Stimulated activated CD4-positive, alpha-beta T cell treated with anti-CD3 and anti-CD28 coated beads, Interleukin-1b, Interleukin-23, amount 100 ng/mL, for 24 hours (primary cell): ENCODE measurements around the gene KDM7A.
"Not testable (repeated sequence)": the region's sequence is repeated elsewhere in the genome, so short reads cannot be mapped to it uniquely, and the experiment has no call there.

ENCODE experiments used
- DNase-seq, 4 experiments: peaks; one replicate each; pipeline ENCODE4 v3.0.0-alpha.2; 2020; ENCODE audit warnings: low read depth in 4 of 4, low spot score in 1 of 4

Gene KDM7A

DNA sequence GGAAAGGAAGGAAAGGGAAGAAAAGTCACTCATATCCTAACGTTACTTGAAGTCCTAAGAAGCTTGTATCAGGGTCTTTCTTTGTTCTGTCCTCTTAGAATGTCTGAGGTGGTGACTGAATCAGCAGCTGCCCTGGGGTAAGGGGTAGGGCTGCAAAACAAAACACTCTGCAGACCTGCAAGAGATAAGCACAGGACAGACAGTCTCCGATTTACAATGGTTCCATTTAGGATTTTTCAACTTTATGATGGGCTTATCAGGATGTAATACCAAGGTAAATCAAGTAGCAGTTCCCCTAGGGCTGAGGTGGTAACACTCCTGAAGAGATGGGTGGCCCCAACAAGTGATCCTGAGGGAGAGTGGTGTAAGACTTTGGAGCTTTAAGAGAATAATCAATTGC is 16.5 kb downstream of the KDM7A start:
- no peak for DNase-seq

DNA sequence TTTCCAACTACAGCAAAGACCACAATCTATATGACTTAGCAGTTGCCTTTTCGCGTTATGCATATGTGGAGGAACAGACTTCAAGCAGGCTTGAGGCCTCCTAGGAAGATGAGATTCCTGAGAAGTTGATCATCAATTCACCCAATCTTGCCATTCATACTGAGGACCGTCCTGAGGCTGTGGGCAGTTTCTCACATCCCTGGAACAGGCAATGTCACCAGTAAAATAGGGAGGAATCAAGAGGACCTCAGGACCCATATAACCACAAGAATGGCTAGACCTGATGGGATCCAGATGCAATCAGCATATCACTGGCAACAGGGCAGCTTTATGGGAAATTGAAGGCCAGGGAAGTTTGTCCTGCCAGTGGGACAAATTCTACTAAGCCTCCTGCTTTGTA is 17.3 kb downstream of the KDM7A start:
- DNase-seq, result no peak

DNA sequence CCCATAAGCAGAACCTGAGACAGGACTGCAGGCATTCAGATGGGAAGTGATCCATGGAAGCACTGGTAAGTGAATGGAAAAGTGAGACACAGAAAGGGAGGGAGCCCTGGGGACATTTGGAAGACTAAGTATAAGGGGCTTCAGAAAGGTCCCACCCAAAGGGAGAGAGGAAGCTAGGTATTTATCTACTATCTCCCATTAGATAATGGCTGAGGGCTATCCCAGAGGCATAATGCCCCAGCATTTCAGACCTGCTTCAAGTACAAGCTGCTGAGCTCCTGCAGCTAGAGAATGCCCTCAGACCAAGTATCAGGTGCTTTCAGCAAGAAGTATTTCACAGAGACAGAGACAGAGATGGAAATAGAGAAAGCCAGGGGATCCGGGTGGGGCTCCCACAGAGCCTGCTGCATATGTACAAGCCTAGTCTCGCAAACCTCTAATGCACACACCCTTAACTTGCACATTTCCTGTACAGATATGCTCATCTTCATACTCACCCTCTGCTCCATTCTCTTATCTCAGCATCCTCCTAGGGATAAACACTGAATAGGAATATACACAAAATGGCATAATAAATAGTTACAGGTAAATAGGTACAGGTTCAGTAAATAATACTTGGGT is 20.2 kb downstream of the KDM7A start:
- no peak for DNase-seq

DNA sequence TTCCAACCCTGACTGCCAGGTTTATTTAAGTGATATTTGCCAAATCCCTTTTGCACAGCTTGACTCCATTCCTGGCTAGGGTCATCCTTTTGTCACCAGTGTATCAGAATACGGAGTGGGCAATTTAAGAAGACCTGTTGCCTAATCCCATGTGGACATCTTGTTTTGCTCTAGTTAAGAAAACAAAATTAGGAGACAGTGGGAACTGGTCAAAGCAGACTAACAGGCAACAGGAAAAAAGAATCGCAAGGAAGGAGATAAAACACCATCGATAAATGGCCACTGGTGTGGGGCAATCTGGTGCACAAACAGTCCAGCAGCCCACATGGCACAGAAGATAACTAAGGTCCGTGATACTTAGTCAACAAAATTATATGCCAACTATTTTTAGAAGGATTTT is 21.4 kb downstream of the KDM7A start:
- no peak for DNase-seq

DNA sequence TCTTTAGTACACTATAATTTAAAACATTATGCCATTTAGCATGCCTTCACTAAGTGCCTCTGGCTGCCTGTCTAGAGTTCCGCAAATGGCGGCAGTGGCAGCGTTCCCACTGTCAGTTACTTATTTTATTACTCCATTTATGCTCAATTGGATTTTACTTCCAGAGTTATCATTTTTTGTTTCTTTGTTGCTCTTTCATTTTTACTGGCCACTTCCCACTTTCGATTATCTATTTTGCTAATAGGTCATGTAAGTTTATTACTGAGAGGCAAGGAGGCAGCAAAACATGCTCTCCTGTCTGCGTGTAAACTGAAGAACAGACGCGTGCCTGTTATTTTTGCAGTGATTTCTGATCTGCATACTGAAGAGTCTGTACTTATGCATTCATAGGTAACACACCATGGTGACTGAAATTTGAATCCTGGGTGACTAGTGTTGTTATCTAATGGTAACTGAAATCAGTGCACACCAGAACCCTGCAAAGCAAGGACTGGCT is 23.1 kb downstream of the KDM7A start:
- DNase-seq, result no peak

DNA sequence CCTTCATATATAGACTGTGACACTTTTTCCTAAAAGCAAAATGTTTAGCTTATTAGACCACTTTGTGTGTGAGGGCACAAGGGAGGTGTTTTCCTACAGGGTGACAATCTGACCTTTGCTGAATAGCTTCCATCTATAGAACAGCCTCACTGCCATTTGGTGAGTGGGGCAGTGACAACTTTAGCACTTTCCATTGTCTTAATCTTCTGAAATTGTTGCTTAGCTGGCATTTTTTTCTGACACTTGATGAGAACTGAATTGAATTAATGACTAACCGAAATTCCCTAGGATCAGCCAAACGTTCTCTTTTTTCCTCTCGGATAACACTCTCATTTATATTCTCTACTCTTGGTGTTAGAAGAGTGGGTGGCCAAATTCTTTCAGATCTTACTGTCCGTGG is 30.2 kb downstream of the KDM7A start:
- no peak for DNase-seq

DNA sequence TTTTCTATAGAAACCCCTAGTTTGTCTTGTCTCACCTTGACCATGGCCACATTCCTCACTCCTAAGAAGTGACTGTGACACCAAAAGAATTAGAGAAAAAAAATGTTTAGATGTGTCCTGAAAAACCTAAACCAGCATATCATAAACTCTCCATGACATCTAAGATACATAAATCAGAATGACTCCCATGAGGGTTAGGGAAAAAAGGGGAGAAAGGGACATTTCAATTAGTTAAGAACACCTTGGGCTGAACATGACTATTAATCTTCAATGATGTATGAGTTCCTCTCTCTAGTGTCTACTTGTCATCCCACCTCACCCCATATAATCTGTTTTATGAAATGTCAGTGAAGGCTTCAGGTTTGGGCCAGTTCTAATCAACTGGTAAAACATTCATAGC is 31.1 kb downstream of the KDM7A start:
- no peak for DNase-seq

DNA sequence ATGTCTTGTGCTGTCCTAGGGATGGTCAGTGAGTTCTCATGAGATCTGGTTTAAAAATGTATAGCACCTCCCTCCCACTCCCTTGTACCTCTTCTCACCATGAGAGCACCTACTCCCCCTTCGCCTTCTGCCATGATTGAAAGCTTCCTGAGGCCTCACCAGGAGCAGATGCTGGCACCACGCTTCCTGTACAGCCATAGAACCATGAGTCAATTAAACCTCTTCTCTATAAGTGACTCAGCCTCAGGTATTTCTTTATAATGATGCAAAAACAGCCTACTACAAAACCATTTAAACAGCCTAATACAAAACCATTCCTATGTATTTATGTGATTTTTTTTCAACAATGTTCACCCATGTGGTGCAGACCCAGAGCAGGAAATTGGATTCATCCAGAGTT is 32.0 kb downstream of the KDM7A start:
- no peak for DNase-seq

DNA sequence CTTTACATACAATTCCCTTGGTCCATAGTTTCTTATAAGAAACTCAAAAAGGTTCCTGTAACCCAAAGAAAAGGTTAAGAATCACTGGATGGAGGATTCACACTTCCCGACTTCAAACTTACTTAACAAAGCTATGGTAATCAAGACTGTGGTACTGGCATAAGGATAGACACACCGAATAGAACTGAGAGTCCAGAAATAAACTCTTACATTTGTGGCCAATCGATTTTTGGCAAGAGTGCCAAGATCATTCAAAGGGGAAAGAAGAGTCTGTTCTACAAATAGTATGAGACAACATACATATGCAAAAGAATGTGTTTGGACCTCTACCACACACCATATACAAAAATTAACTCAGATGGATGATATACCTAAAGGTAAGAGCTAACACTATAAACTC is 32.8 kb downstream of the KDM7A start:
- DNase-seq, result no peak

DNA sequence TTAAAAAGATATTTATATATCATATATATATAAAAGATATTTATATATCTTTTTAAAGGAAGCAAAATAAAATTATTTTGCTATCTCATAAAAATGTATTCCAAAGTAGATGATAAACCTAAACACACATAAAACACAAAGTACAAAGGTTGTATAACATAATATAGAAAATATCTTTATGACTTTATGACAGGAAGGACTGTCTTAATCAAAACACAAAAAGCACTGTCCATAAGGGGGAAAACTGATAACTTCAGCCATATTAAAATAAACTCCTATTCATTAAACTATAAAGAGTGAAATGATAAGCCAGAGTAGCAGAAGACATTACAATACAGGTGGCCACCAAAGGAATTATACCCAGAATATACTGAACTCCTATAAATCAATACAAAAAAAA is 34.8 kb downstream of the KDM7A start:
- no peak for DNase-seq

DNA sequence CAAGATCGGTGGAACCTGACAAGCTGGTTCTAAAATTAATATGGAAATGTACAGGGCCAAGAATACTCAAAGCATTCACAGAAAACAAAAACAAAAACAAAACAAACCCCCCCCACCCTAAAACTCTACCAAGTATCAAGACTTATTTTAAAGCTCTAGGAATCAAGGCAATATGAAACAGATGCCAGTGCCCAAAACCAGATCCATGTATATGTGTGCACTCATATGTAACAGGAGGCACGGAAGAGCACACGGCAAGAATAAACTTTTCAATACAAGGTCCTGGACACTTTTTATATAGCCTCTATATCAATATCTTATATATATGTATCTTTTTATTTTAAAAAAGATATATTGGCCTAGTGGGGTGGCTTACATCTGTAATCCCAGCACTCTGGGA is 35.5 kb downstream of the KDM7A start:
- DNase-seq, result no peak

DNA sequence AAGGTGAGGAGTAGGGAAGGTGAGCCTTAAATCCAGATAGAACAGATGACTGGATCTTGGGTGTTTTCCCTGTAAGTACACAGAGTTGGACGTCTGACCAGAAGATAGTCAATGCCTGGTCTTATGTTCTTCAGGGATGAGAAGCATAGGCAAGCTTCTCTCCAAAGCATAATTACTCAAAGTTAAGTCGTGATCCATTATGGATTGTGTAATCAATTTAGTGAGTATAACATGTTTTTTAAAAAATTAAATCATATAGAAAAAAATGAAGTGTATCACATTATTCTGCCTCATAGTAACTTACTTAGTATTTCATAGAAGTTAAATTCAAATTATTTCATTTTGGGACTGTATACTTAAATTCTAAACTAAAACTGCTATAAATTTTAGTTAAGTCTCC is 39.7 kb downstream of the KDM7A start:
- no peak for DNase-seq

DNA sequence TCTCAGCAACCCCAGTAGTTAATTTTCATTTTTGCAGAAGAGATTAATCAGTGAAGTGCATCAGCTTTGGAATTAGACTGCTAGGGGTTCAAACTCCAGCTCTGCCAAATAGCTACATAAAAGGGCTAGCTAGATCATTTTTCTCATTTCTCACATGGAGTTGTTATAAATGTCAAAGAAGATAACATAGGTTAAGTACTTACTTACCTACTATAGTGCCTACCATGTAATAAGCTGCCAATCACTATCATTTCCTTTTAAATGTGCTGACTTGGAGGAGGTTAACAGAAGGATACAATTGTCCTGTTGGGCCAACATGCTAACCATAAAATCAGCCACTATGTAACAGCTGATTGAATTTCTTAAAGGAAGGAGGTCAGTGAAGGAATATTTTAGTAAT is 40.7 kb downstream of the KDM7A start:
- DNase-seq, result no peak

DNA sequence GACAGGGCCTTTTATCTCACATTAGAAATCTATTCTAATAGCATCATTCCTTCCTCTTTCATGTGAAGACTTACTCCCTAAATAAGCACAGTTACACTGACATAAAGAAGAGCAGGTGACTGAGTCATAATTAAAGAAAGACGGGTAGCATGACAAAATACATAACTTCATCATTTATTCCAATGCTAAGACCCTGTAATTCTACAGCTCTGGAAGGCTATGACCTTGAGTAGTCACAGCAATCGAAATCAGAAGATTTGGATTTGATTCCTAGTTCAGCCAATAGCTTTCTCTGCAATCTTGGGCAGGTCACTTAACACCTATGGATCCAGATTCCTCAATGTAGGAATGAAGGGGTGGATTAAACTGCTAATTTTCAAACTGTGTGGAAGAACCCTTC is 42.7 kb downstream of the KDM7A start:
- DNase-seq, result no peak

DNA sequence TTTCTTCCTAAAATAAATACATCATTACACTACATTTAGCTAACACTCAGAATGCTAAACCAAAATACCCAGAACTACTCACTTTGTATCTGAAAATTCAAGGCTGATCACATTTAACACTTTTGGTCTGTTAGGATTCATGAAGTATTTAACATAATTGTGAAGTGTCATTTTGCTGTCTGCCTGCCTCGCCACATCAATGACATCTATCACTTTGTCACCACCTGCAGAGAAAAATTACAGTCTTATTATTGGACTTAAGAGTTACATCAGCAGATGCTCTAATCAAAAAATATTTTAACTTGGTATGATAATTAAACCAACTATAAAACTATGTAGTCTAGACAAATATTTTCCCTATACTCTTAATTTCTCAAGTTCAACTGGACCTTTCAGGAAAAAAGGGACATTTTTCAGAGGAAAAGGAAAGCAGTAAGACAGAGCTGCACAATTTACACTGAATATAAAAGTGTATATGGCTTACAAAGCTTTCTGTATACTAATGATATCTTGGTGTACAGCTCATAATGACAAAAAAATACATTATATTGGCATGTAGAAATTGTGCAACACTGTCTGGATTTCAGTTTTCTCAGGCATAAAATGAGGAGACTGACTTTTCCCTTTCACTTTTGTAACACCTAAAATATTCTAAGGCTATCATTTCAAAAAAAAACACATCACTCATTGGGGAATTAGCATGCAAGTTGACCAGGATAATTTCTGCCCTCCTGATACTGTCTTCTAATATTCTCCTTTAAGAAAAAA is 49.2 kb downstream of the KDM7A start:
- DNase-seq, result no peak

DNA sequence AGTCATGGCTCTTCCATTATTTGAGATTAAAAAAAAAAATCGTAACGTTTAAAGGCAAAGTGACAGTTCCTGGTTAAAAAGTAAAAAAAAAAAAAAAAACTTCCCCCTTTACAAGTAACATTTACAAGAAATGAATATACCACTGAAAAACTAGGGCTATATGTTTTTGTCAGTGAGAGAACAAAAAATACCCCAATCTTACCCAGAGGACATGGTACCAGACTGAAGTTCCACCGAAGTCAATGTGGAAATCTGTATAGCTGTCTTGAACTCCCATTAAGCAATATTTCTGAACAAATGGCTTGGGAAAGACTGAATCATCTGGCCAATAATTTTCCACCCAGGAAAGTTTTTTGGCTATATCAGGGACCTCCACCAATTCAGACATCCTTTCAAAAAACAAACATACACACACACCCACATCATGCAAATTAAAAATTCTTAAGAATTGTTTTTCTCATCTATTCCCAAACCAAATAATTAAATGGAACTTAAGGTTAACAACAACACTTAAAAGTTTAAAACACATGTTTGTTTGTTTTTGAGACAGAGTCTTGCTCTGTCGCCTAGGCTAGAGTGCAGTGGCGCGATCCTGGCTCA is 50.2 kb downstream of the KDM7A start:
- no peak for DNase-seq

DNA sequence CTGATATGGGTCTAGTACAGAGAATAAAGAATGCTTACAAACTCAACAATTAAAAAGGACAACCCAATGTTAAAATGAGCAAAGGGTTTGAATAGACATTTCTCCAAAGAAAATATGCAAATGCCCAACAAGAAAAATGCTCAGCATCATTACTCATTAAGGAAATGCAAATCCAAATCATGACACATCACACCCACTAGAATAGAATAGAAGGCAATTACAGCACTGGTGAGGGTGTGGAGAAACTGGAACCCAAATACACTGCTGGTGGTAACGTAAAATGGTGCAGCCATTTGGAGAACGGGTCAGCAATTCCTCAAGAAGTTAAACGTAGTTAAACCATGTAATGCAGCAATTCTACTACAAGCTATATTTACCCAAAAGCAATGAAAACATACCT is 53.8 kb downstream of the KDM7A start:
- DNase-seq, result no peak

DNA sequence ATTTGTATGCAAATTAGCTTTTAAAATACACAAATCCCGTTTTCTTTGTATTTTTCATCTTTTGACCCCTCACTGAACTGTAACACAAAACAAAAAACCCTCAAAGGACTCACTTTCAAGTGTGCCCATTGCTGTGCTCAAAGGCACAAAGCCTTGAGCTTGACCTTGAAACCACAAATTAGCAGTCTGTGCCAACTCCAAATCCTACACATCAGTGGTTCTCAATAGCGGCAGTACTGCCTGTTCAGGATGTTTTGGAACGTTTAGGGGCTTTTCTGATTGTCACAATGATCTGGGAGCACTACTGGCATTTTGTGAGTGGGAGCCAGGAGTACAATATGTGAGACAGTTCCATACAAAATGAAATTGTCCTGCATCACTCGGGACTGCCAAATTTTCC is 55.5 kb downstream of the KDM7A start:
- no peak for DNase-seq

DNA sequence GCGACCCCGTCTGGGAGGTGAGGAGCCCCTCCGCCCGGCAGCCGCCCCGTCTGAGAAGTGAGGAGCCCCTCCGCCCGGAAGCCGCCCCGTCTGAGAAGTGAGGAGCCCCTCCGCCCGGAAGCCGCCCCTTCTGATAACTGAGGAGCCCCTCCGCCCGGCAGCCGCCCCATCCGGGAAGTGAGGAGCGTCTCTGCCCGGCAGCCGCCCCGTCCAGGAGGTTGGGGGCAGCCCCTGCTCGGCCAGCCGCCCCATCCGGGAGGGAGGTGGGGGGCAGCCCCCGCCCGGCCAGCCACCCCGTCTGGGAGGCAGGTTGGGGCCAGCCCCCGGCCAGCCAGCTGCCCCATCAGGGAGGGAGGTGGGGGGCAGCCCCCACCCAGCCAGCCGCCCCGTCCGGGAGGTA is 62.0 kb downstream of the KDM7A start:
- DNase-seq, result not testable (repeated sequence)

DNA sequence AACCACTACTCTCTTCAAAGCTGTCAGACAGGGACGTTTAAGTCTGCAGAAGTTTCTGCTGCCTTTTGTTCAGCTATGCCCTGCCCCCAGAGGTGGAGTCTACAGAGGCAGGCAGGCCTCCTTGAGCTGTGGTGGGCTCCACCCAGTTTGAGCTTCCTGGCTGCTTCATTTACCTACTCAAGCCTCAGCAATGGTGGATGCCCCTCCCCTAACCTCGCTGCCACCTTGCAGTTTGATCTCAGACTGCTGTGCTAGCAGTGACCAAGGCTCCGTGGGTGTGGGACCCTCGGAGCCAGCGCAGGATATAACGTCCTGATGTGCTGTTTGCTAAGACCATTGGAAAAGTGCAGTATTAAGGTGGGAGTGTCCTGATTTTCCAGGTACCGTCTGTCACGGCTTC is 68.0 kb downstream of the KDM7A start:
- not testable (repeated sequence) for DNase-seq

DNA sequence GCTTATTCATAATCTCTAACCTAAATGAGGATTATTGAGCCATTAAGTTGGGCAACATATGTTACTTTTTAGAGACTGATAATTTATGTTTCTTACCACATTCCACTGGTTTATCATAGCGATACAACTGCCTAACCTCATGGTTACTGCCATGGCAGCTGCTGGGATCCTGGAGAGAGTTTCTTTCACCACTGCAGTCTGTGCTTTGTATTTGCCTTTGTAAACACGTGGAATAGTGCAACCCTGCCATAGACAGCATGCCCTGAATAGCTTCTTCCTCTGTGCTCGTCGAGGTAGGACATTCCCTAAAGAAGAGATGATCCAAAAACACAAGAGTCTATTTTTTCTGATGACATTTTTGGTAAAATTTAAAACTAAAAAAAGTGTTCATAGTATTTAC is 80.3 kb downstream of the KDM7A start:
- DNase-seq, result no peak

DNA sequence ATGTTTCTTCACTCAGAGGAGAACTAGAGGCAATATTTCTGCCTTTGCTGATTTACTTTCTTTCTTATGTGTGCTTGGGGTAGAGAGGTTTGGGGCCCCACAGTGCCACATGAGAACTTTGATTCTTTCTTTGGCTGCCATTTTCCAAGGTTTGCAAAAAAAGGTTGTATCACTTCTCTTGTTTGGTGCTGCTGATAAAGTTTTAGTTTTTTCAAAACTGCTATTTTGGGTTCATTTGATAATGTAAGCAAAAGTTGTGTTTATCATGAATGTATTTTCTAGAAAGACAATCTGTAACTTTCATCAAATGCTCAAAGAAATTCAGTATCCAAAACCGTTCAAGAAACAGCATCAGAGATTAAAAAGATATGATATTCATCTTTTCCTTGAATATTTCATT is 83.4 kb downstream of the KDM7A start:
- no peak for DNase-seq

DNA sequence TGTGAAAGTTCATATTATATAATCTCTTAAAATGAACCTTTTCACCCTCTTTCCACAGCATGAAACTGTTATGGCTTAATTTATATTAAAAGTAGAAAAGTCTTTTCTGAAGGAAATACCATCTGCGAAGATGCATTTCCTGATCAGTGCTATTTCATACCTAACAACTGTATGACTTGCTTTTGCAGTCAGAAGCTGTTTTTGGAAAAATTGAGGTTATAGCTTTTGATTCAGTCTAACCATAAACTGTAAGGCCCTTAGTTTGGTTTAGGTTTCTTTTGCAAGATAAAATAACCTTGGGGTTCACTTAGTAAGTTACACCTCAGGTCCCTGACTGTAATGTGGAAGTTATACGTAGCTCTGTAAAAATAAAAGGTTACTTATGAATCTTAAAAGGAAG is 91.3 kb downstream of the KDM7A start:
- DNase-seq, result no peak
